Left lung (tissue), 10 donors: Measurements from ENCODE around the gene ELP2. TPM values are rescaled to one million over a fixed set of nuclear protein-coding genes. Genes with fewer than 3 reads are reported as not detected.

Source experiments
- ATAC-seq: fragments of 200-7000 bp; cut with Tn5 transposase; one replicate; pipeline ENCODE4 v1.9.1; 2020; ENCODE audit warnings: moderate library complexity
- DNase-seq, 4 donors: peaks; one replicate each; pipeline ENCODE4 v3.0.0-alpha.2; 2013 to 2020
- H3K27ac ChIP-seq, 2 donors: fragments of 200-600 bp; sonication (generic) in 1 of 2; one replicate each; pipeline versions ENCODE4 v1.5.0 to v1.8.0; 2020 to 2021
- H3K27me3 ChIP-seq, 2 donors: fragments of 200-600 bp; sonication (generic) in 1 of 2; one replicate each; pipeline versions ENCODE4 v1.5.0 to v1.8.0; 2020 to 2021
- H3K36me3 ChIP-seq, 2 donors: fragments of 200-600 bp; sonication (generic) in 1 of 2; one replicate each; pipeline versions ENCODE4 v1.5.0 to v1.8.0; 2020 to 2021
- H3K4me1 ChIP-seq, 2 donors: fragments of 200-600 bp; one replicate each; pipeline ENCODE4 v1.8.0; 2021
- H3K4me3 ChIP-seq, 2 donors: fragments of 200-600 bp; sonication (generic) in 1 of 2; one replicate each; pipeline versions ENCODE4 v1.5.0 to v1.8.0; 2020 to 2021; ENCODE audit warnings: mild to moderate bottlenecking in 1 of 2
- H3K9me3 ChIP-seq, 2 donors: fragments of 200-600 bp; sonication (generic) in 1 of 2; one replicate each; pipeline versions ENCODE4 v1.5.0 to v1.8.0; 2020 to 2021
- CTCF ChIP-seq, 2 donors: fragments of 200-600 bp; sonication (generic) in 1 of 2; IDR thresholded peaks; one replicate each; pipeline versions ENCODE4 v1.5.0 to v1.8.0; 2021; ENCODE audit warnings: antibody characterized with exemption in 2 of 2
- intact Hi-C, 2 donors: fragments of 100-400 bp; cut with DNase I; formaldehyde crosslinking; loops; one replicate each; pipeline versions ENCODE4 v1.11.2 to v1.14.2; 2022
- polyA plus RNA-seq, 6 donors: library from polyadenylated mRNA; unstranded; fragments of 120-200 nt; gene quantifications; one replicate each; pipeline ENCODE4 v1.2.1, GENCODE V29; 2013; ENCODE audit not compliant: insufficient read length in 6 of 6
- total RNA-seq, 2 donors: library from RNA; stranded (reverse); fragmentation: NEBNext Ultra II Directional; extraction: Animal tissue kit (Norgen Biotek cat#: 25700); gene quantifications; one replicate each; pipeline ENCODE4 v1.2.1, GENCODE V29; 2021
- donor health status: DM: no; HTN: yes; CAD: no.
- donor health status: DM: no; HTN: no; CAD: no.

ELP2 gene
- total and polyA plus RNA-seq, 8 donors: 55.6 to 154 (median 122) TPM

- no peak overlapping the region for H3K27ac ChIP-seq
- H3K4me3 ChIP-seq: no peak overlapping the region
- ATAC-seq: no peak
- H3K4me1 ChIP-seq: peaks cover 0 to 16% of the 10 kb centered on the region in 2 donors
- H3K36me3 ChIP-seq: no peaks in the 10 kb centered on the region
- H3K9me3 ChIP-seq: no peaks in the 10 kb centered on the region
- H3K27me3 ChIP-seq: peaks cover 0 to 38% of the 10 kb centered on the region in 2 donors
- TF ChIP-seq CTCF (IDR thresholded peaks at IDR 0.05): no peak
- no peak for DNase-seq
- intact Hi-C loops: no loop called here
Measured at GRCh38 chr18:36189486-36189885, 59.8 kb downstream of the ELP2 start.

- Histone ChIP-seq H3K4me1 (peaks cover 0 to 14% of the 10 kb centered on the region in 2 donors), H3K9me3 (no peaks in the 10 kb centered on the region), H3K27ac (no peak overlapping the region), H3K36me3 (no peaks in the 10 kb centered on the region), H3K27me3 (peaks cover 0 to 30% of the 10 kb centered on the region in 2 donors), H3K4me3 (no peak overlapping the region)
- intact Hi-C loops: no loop called here
- ATAC-seq: no peak
- no peak for DNase-seq
- no peak for TF ChIP-seq CTCF (IDR thresholded peaks at IDR 0.05)
Measured at GRCh38 chr18:36191286-36191685, 61.6 kb downstream of the ELP2 start.

- DNase-seq (no peak), ATAC-seq (no peak)
- peaks cover 0 to 10% of the 10 kb centered on the region in 2 donors for H3K4me1 ChIP-seq
- no peak overlapping the region for H3K27ac ChIP-seq
- no peak for TF ChIP-seq CTCF (IDR thresholded peaks at IDR 0.05)
- H3K4me3 ChIP-seq: no peak overlapping the region
- intact Hi-C loops: no loop called here
- H3K36me3 ChIP-seq: no peaks in the 10 kb centered on the region
- H3K9me3 ChIP-seq: no peaks in the 10 kb centered on the region
- H3K27me3 ChIP-seq: peaks cover 0 to 25% of the 10 kb centered on the region in 2 donors
Measured at GRCh38 chr18:36191711-36192110, 62.0 kb downstream of the ELP2 start.

GRCh38 chr18:36194600-36195315, 65.1 kb downstream of the ELP2 start:
- DNase-seq: no peak
- Histone ChIP-seq H3K9me3 (no peaks in the 10 kb centered on the region), H3K36me3 (no peaks in the 10 kb centered on the region), H3K27me3 (no peaks in the 10 kb centered on the region), H3K4me3 (no peak overlapping the region), H3K27ac (no peak overlapping the region), H3K4me1 (no peaks in the 10 kb centered on the region)
- ATAC-seq: peak; percentile 88
- no peak for TF ChIP-seq CTCF (IDR thresholded peaks at IDR 0.05)
- intact Hi-C loops: no loop called here

- Histone ChIP-seq H3K4me1 (no peaks in the 10 kb centered on the region), H3K27me3 (no peaks in the 10 kb centered on the region), H3K27ac (no peak overlapping the region), H3K36me3 (no peaks in the 10 kb centered on the region), H3K9me3 (no peaks in the 10 kb centered on the region), H3K4me3 (no peak overlapping the region)
- intact Hi-C loops: no loop called here
- TF ChIP-seq CTCF (IDR thresholded peaks at IDR 0.05): no peak
- DNase-seq (no peak), ATAC-seq (peak; percentile 58)
Measured at GRCh38 chr18:36195427-36196122, 65.9 kb downstream of the ELP2 start.
